ENCODE data around the gene ZBTB12.

GRCh38 chr6:31899882-31900722, 1.8 kb downstream of the ZBTB12 start:
- TF ChIP-seq GATA3 (IDR thresholded peaks at IDR 0.05; ENCODE audit: low read depth, low read length) (no peak), GATA2 (IDR thresholded peaks at IDR 0.05; ENCODE audit: low read depth, low read length) (no peak)
